ENCODE measurements around the gene ARRDC4.

DNA sequence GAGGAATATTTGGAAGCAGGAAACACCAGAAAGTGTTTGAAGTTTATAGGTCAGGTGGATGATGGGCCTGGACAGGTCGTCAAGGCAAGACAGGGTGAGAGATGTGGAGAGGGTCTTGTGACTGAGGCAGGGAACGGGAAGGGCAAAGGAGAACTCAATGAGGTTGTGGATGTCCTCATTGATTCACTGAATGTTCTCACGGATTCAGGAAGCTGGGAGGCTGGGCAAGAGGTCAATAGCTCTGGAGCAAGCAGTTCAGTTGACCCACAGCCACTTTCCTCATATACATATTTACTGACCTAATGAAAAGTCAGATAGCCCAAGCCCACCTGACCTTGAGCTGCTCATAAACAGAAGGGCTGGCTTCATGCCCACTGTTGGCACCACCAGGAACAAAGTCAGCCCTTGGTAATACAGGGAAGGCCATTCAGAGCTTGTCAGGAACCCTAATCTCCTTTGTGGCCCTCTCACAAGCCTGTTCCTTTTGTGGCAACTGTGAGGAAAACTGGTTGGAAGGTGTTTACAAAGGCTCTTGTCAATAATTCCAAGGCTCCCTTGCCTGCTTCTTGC is 31.6 kb downstream of the ARRDC4 start:
- TF ChIP-seq, protein P1, sequence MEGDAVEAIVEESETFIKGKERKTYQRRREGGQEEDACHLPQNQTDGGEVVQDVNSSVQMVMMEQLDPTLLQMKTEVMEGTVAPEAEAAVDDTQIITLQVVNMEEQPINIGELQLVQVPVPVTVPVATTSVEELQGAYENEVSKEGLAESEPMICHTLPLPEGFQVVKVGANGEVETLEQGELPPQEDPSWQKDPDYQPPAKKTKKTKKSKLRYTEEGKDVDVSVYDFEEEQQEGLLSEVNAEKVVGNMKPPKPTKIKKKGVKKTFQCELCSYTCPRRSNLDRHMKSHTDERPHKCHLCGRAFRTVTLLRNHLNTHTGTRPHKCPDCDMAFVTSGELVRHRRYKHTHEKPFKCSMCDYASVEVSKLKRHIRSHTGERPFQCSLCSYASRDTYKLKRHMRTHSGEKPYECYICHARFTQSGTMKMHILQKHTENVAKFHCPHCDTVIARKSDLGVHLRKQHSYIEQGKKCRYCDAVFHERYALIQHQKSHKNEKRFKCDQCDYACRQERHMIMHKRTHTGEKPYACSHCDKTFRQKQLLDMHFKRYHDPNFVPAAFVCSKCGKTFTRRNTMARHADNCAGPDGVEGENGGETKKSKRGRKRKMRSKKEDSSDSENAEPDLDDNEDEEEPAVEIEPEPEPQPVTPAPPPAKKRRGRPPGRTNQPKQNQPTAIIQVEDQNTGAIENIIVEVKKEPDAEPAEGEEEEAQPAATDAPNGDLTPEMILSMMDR (IDR thresholded peaks at IDR 0.05) = no peak
- no peak for TF ChIP-seq ZFX (IDR thresholded peaks at IDR 0.05; ENCODE audit: borderline replicate concordance)

All from 22Rv1 (cell line).